T-helper 22 cell (primary cell): ENCODE data around the gene RAB27A.
A peak's percentile ranks its signal among the peaks of the same experiment; 100 is the strongest.
"Not testable (repeated sequence)": the region's sequence is repeated elsewhere in the genome, so short reads cannot be mapped to it uniquely, and the experiment has no call there.

Source experiments
- DNase-seq: peaks from one replicate; pipeline ENCODE4 v3.0.0-alpha.2; 2020; ENCODE audit warnings: low read depth

Gene RAB27A

DNA sequence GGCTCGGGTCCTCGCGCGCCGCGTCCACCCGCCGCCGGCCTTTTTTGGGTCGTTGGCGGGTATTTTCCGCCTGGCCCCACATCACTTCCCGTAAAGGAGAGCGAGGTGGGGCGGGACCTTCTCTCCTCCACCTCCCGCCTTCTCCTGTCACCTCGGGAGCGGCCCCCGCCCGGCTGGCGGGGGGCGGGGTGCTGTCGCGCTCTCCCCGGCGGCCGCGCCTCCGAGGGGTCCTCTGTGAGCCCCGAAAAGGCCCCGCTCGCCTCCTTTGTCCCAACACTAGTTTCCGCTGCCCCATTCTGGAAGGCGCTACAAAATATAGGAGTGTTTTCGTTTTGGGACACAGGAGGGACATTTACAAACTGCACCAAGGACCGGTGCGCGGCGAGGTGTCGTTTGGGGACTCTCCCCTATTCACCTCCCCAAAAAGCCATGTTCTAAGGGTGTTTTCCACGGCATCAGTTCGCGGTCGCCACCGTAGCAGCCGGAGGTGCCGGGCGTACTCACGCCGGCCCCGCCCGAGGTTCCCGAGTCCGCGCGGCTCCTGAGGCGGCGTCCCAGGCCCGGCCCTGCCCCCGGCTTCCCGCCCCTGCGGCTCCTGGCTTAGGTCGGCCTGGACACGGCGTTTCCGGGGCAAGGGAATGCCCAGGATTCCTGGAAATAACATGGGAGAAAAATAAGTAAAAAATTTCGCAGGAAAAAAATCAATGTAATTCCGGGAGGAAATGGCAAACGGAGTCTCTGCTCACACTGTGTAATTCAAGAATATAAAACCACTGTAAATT is at the start of gene RAB27A:
Gene RAB27A, minus strand, starts transcription at position 68 of the 782 bp plus-strand sequence. CDS start 54,879 bp downstream, outside the sequence.
- DNase-seq, result peak; percentile 66

DNA sequence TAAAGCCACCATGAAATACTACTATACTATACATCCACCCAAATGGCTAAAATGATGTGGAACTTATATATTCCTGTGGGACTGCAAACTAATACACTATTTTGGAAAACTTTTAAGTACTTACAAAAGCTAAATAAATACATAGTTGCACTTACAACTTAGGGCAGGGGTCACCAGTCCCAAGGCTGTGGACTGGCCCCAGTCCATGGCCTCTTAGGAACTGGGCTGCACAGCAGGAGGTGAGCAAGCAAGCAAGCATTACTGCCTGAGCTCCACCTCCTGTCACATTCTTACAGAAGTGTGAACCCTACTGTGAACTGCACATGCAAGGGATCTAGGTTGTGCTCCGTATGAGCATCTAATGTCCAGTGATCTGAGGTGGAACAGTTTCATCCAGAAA is 47.5 kb upstream of the RAB27A start:
- no peak for DNase-seq

DNA sequence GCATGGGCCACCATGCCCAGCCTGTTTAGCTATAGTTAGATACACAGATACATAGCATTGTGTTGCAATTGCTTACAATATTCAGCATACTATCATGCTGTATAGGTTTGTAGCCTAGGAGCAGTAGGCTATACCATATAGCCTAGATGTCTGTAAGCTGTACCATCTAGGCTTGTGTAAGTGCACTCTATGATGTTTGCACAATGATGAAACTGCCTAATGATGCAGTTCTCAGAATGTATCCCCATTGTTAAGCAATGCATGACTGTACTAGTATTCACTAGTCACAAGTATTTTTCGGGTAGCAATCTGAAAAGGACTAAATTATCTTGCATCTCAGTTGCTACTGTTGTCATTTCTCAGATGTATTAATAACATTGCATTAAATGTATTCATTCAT is 45.4 kb upstream of the RAB27A start:
- DNase-seq, result no peak

DNA sequence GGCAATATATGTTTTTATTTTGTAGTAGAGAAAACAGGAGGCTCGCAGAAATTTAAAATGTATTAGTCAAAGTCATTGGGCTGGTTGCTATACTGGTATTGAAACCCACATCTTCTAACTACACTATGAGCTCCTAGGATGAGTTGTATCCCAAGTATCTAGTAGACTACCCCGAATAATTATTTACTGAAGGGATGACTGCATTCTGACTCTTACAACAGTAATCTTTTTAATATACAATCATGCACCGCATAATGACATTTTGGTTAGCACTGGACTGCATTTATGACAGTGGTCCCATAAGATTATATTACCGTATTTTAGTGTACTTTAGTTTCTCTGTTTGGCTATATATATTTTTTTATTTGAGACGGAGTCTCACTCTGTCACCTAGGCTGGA is 44.8 kb upstream of the RAB27A start:
- DNase-seq, result no peak

DNA sequence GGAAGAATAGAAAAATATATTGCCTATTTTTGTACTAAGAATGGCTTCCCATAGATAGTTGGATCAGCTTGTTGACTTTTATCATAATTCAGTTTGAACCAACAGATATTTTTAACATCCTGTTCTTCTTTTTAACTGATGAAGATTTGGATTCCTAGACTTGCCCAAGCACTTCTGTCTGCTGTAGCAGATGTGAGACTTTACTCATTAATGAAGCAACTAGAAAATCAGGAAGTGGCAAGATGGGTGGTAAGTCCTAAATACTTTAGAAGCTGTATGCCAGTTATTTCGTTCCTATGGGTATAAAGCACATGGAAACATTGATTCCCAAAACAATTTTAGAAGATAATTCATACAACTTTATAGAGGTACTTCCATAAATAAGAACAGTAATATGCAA is 37.8 kb upstream of the RAB27A start:
- DNase-seq, result no peak

DNA sequence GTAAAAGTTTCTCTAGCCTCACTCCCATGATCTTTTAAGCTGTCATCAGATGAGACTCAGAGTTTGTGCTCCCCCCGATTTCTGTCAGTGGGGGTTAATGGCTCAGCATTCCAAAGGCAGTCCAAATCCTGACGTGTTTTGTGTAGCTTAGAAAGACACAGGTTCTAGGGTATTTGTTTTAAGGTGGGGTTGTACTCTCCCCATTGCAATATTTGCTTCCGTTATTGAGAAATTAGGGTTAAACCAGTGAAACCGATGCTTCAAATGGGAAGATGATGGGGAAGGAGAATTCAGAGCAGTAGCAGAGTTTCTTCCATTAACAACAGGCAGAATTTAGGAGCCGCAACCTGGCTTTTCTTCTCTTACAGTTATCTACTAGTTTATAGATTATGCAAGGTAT is 32.9 kb upstream of the RAB27A start:
- DNase-seq, result no peak

DNA sequence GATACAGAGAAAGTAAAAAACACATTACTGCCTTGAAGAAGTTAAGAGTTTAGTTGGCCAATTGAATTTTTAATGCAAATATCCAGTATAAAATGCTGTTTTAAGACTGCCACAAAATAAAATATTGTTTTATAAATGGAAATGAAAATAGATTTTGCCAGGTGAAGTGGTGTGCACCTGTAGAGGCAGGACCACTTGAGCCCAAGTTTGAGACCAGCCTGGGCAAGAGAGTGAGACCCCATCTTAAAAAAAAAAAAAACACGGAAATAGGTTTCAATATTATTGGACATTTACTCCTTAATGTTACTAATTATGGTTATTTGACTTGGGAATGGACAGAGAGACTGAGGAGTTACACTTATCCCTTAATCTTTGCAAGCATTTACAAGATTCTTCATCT is 31.4 kb upstream of the RAB27A start:
- DNase-seq, result no peak

DNA sequence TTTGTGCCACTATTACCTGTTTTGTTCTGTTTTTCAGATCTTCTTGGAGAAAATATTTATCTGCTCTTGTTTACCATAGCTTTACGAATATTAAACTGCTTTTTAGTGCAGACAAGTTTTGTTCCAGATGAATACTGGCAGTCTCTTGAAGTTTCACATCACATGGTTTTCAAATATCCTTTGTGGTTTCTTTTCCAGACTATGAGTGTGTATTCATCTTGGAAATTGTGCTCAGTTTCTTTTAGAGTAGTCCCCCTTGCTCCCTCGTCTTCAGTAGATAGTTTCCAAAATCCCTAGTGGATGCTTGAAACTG is 30.6 kb upstream of the RAB27A start:
- DNase-seq, result no peak

DNA sequence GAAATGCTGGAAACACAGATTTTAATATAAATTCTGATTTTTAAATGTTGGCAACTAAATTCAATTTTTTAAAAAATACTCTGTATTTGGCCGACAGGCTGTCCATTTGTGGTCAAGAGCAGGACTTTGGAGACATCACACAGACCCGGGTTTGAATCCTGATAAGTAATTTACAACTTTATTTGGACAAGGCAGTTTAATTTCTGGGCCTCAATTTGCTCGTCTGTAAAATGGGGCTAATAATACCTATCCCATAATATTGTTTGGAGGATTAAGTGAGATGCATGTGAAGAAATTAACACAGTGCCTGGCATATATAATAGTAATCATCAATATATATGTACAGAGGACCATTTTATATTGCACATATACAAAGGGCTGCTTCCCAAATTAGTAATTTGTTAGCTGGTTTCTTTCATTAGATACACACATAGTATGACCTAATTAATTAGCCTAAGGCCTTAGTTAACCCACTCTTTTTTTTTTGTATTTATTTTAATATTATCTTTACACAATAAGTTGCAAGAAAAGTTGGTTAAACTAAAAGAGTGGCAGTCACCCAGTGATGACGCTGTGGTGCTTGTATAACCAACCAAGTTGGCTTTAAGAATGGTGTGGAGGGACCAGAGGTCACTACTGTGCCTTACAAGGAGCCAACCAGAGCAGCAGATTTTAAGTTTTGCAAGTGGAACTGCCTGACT is 30.1 kb upstream of the RAB27A start:
- DNase-seq, result no peak

DNA sequence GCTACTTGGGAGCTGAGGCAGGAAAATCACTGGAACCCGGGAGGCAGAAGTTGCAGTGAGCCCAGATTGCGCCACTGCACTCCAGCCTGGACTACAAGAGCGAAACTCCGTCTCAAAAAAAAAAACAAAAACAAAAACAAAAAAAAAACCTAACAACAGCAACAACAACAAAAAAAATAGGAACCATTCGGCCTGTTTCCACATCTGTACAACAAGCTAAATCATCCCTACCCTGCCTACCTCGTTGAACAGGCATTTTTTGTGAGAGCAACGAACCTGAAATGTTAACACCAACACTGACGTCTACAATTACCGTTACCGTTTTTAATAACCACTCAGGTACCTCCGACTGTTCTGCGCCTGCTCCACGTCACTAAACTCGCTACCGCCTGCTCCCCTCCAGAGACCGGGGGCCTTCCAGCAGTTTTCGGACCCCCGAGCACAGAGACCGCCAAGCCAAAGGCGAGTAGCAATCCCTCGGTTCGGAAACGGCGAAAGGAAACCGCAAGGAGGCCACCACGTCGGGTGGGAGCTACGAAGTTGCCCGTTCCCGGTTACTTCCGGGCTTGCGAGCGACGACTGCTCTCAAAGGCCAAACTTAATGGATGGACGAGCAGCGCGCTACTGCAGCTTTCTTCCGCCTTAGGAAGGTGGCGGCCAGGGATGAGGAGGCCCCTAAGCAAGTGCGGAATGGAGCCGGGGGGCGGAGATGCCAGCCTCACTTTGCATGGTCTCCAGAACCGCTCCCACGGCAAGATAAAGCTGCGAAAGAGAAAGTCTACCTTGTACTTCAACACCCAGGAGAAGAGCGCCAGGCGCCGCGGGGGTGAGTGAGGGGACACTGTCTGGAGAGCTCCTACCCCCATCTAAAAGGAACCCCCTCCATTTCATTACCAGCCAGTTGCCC is 29.2 kb upstream of the RAB27A start, which contains the start of the genes PIGB and PIGBOS1:
Gene PIGB, plus strand, starts transcription at position 635 of the 907 bp plus-strand sequence. Its CDS starts 29 bp downstream, at position 664.
Gene PIGBOS1, minus strand, starts transcription at position 536 of the 907 bp plus-strand sequence. CDS start 1,331 bp downstream, outside the sequence.
- peak; percentile 65 for DNase-seq

DNA sequence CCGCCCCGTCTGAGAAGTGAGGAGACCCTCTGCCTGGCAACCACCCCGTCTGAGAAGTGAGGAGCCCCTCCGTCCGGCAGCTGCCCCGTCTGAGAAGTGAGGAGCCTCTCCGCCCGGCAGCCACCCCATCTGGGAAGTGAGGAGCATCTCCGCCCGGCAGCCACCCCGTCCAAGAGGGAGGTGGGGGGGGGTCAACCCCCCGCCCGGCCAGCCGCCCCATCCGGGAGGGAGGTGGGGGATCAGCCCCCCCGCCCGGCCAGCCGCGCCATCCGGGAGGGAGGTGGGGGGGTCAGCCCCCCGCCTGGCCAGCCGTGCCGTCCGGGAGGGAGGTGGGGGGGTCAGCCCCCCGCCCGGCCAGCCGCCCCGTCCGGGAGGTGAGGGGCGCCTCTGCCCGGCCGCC is 13.2 kb upstream of the RAB27A start:
- DNase-seq, result not testable (repeated sequence)

DNA sequence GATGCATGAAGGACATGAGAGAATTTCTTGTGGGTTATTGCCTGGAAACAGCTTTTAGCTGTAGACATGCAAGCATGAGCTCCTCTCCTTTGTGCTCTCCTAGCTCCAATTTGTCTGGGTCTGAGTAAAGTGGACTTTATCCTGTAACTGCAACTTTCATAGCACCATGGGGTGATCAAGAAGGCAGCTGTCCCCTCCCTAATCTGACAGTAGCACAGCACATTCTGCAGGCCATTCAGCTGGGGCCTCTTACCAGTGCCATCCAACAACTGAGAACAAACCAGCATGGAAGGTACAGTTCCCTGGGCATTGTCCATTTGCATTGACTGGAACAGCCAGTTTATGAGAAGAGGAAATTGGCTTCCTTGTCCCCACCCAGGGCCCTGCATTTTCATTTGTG is 7.7 kb upstream of the RAB27A start:
- no peak for DNase-seq

DNA sequence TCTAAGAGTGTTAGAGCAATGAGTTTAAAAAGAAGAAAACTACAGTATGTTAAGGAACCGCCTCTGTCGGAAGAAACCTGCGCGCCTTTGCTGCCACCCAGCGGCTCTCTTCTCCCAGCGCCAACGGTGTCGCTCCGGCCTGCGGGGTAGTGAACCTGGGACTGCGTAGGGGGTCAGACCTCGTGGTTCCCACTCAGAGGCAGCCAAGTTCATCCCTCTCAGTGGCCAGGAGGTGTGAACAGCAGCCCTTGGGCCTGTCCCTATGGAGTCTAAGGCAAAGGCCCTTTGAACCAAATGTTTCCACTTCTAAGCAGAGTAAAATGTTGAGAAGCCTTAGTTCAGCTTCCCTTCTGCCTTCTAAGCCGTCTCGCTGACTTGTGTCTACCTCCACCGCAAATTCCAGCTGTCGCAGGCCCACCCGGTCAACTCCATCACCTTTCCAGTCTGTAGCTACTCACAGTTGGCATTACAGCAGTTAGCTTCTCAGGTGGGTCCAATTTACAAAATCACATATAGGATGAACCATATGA is 980 bp upstream of the RAB27A start:
- peak; percentile 64 for DNase-seq

DNA sequence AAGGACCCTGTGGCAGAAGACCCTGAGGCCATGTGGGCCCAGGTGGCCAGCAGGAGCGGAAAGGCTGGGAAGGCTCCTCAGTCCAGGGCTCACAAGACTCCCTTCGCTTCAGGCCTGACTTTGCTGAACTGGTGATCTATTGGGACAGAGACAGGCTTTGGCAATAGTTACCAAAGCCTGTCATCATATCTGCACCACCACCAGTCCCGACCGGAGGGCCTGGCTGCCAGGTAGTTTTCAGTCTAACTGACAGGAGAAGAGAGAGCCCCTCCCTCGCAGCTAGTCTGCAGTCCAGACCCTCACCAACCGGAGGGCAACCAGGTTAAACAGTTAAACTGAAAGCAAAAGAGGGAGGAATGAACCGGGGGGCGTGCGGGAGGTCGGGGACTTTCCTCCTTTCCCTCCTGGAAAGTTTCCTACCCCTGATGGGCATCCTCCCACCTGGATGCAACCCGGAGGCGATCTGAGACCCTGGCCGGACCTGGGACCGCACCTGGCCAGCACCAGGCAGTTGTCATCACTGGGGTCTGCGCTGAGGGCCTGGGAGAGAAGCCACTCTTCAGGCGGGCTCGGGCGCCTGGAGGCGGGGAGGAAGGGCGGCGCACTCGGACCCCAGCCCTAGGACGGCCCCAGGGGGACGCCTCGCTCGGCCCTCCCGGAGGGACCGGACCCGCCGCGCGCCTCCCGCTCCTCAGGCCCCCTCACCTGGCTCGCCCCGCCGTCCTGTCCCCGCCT is 435 bp downstream of the RAB27A start:
- DNase-seq, result peak; percentile 4

DNA sequence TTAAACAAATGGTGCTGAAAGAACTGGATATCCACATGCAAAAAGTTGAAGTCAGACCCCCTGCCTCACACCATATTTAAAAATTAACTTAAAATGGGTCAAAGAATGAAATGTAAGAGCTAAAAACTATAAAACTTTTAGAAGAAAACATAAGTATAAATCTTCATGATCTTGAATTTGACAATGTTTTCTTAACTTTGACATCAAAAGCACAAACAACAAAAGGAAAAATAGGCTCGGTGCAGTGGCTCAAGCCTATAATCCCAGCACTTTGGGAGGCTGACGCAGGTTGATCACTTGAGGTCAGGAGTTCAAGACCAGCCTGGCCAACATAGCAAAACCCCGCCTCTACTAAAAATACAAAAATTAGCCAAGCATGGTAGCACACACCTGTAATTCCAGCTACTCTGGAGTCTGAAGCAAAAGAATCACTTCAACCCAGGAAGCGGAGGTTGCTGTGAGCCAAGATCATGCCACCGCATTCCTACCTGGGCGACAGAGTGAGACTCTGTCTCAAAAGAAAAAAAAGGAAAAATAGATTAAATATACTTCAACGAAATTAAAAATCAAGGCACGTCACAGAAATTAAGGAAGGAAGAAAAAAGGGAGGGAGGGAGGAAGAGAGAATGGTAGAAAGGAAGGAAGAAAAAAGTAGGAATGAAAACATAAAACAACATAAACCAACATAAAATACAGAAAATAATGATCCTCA is 1.5 kb downstream of the RAB27A start:
- DNase-seq, result no peak

DNA sequence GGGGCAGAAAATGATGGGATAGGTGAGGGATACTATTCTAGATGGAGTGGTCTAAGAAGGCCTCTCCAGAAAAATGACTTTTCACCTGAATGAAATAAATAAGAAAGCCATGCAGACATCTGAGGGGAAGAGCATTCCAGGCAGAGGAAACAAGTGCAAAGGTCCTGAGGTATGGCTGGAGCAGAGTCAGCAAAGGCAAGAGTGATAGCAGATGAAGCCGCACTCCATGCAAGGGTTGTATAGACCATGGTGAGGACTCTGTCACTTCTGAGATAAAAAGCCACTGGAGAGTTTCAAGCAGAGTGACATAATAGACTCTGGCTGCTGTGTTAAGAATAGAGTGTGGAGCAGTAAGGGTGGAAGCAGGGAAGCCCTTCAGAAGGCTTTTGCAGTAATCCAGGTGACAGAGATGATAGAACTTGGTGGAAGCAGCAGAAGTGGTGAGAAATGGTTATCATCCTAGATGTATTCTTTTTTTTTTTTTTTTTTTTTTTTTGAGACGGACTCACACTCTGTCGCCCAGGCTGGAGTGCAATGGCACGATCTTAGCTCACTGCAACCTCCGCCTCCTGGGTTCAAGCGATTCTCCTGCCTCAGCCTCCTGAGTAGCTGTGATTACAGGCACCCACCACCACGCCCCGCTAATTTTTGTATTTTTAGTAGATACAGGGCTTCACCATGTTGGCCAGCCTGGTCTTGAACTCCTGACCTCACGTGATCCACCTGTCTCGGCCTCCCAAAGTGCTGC is 3.0 kb downstream of the RAB27A start:
- not testable (repeated sequence) for DNase-seq

DNA sequence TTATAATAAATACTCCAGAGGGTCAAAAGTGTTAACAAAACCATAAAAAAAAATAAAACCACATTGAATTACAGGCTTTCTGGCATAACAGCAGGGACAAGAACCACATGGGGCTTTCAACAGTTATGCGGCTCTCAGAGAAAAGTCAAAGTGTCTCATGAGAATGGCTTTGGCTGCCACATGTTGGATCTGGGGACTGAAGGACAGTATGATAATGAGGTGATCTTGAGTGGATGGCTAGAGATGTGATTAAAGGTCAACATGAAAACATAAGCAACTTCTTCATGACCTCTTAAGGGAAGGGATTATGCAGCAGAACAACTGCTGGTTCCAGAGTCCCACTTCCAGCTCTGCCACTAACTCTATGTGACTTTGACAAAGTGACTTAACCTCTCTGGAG is 5.2 kb downstream of the RAB27A start:
- DNase-seq, result no peak

DNA sequence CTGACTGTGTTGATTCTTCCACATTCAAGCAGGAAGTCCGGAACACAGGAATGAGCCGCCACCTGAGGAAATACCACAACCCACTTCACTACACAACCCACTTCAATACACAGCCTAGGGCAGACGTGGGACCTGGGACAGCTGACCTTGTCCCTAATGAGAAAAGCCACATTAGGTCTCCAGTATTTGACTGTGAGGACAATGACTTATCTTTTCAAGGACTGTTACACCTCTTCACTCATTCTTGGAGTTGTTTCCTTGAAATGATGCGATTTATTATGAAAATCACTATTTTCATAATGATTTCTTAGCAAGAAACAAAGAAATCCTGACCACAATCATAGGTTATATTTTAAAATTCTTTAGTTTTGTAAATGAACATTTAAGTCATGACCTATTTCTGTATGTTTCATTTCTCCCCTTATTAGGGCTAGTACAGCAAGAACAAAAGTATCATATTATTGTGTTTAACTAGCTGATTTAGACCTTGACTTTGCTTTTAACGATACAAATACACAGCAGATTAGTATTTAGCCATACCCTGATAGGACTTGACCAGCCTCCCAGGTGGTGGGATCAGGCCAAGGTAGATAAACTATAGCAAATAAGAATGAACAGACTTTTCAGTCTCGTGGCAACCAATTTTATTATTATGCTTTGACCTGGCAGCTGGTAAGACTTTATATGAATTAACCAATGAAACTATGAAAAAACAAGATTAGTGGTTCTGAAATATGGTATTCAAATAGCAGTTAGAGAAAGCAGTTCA is 6.0 kb downstream of the RAB27A start:
- no peak for DNase-seq

DNA sequence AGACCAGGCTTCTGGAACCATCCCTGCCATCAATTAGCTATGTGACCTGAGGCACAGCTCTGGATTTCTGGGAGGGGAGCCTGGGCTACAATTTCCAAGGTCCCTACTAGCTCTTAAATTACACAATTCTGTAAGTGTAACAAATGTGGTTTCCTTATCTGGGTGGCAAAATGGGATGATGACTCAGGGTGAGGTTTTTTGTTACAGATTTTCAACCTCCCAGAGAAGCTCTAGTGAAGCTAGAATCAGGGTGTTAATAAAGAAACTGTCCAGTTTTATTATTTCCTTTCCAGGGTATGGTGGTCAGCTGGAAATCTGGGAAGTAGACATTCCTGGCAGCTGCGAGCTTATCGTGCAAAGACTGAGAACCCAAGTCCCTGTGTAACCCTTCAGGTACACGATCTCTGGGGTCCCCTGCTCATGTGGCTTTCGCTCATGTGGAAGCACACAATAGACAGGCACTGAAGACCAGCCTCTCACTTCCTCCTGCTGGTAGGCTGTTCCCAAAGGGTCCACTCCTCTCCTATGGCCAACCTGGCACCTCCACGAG is 7.3 kb downstream of the RAB27A start:
- DNase-seq, result no peak
